B cell (primary cell): ENCODE results near the gene ACBD3.
A peak's percentile ranks its signal among the peaks of the same experiment; 100 is the strongest.

ENCODE experiments used
- EZH2 ChIP-seq: IDR thresholded peaks from 2 replicates; pipeline ENCODE4 v1.6.1; 2012; ENCODE audit warnings: borderline replicate concordance, low read depth, mild to moderate bottlenecking, moderate library complexity, low read length; ENCODE audit not compliant: insufficient read depth, poor library complexity, severe bottlenecking
- TF ChIP-seq, protein P1 (sequence below): fragments of 200-600 bp; IDR thresholded peaks from one replicate; pipeline ENCODE4 v1.8.0; 2022; ENCODE audit warnings: antibody characterized with exemption, mild to moderate bottlenecking

DNA sequence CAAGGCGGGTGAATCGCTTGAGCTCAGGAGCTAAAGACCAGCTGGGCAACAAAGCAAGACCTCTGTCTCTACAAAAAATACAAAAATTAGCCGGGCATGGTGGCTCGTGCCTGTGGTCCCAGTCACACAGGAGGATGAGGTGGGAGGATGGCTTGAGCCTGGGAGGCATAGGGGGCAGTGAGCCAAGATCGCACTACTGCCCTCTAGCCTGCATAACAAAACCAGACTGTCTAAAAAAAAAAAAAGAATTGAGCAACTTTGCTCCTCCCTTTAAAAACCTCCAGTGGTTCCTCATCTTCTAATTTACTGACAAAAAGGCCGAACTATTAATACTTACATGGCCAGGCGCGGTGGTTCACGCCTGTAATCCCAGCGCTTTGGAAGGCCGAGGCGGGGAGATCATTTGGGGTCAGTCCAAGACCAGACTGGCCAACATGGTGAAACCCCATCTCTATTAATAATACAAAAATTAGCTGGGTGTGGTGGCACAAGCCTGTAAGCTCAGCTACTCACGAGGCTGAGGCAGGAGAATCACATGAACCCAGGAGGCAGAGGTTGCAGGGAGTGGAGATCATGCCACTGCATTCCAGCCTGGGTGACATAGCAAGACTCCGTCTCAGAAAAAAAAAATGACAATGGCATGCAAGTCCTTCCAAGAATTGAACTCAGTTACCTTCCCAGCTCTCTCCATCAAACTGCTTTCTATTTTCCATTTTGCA, 4.4 kb downstream of the ACBD3 start:
- TF ChIP-seq, protein P1, sequence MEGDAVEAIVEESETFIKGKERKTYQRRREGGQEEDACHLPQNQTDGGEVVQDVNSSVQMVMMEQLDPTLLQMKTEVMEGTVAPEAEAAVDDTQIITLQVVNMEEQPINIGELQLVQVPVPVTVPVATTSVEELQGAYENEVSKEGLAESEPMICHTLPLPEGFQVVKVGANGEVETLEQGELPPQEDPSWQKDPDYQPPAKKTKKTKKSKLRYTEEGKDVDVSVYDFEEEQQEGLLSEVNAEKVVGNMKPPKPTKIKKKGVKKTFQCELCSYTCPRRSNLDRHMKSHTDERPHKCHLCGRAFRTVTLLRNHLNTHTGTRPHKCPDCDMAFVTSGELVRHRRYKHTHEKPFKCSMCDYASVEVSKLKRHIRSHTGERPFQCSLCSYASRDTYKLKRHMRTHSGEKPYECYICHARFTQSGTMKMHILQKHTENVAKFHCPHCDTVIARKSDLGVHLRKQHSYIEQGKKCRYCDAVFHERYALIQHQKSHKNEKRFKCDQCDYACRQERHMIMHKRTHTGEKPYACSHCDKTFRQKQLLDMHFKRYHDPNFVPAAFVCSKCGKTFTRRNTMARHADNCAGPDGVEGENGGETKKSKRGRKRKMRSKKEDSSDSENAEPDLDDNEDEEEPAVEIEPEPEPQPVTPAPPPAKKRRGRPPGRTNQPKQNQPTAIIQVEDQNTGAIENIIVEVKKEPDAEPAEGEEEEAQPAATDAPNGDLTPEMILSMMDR, result peak; percentile 55
- TF ChIP-seq EZH2, result no peak
